LNCaP clone FGC (cell line): ENCODE measurements around the gene PHYHIPL.

ENCODE experiments used
- DNase-seq: peaks from one replicate; pipeline ENCODE4 v3.0.0-alpha.2; 2011; ENCODE audit warnings: low read depth
- H3K4me3 ChIP-seq: 2 replicates; pipeline ENCODE4 v1.5.1; 2011; ENCODE audit warnings: mild to moderate bottlenecking, low read depth, low read length, control low read depth
- TF ChIP-seq, protein P1 (sequence below): IDR thresholded peaks from 2 replicates; pipeline ENCODE4 v1.5.1; 2012; ENCODE audit warnings: mild to moderate bottlenecking; ENCODE audit not compliant: control insufficient read depth, insufficient read depth; ENCODE audit errors: extremely low read depth

PHYHIPL gene

DNA sequence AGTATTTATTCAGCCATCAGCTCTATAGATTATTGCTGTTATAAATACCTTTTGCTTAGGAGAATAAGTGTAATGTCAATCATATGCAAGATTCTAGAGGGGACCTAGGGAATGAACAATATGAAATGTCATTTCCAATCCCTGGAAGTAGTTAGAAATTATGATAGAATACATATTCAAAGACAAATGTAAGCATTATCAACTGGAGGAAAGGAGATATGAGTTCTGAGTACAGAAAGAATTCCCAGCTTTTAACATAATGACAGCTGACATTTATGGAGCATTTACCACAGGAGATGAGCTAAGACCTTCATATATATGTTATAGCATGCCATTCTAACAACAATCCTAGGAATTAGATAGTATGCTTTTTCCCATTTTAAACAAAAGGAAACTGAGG lies 99.7 kb downstream of the PHYHIPL start:
- DNase-seq, result no peak
- H3K4me3 ChIP-seq, result no peak overlapping the region
- TF ChIP-seq, protein P1, sequence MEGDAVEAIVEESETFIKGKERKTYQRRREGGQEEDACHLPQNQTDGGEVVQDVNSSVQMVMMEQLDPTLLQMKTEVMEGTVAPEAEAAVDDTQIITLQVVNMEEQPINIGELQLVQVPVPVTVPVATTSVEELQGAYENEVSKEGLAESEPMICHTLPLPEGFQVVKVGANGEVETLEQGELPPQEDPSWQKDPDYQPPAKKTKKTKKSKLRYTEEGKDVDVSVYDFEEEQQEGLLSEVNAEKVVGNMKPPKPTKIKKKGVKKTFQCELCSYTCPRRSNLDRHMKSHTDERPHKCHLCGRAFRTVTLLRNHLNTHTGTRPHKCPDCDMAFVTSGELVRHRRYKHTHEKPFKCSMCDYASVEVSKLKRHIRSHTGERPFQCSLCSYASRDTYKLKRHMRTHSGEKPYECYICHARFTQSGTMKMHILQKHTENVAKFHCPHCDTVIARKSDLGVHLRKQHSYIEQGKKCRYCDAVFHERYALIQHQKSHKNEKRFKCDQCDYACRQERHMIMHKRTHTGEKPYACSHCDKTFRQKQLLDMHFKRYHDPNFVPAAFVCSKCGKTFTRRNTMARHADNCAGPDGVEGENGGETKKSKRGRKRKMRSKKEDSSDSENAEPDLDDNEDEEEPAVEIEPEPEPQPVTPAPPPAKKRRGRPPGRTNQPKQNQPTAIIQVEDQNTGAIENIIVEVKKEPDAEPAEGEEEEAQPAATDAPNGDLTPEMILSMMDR, result no peak

DNA sequence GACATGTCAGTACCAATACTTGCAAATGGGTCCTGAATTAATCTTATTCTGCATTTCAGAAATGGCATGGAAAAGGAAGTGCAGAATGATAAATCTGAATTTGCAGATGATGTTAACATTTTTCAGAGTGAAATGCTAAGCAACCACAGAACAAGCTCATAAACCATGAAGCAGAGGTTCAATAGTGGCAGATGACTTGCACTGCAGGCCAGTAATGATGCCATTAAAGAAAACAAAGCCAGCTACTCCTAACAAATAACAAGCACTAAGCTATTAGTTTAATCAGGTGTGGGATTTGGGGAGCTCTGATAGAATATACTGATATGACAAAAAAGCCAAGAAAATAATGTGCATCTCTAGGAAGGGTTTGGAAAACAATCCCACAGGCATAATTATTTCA lies 100.5 kb downstream of the PHYHIPL start:
- DNase-seq, result no peak
- TF ChIP-seq, protein P1, result no peak
- no peak overlapping the region for H3K4me3 ChIP-seq

- no peak for DNase-seq
- no peak overlapping the region for H3K4me3 ChIP-seq
- TF ChIP-seq, protein P1, result no peak
Measured at GRCh38 chr10:59279476-59279875, 103.0 kb downstream of the PHYHIPL start.

DNA sequence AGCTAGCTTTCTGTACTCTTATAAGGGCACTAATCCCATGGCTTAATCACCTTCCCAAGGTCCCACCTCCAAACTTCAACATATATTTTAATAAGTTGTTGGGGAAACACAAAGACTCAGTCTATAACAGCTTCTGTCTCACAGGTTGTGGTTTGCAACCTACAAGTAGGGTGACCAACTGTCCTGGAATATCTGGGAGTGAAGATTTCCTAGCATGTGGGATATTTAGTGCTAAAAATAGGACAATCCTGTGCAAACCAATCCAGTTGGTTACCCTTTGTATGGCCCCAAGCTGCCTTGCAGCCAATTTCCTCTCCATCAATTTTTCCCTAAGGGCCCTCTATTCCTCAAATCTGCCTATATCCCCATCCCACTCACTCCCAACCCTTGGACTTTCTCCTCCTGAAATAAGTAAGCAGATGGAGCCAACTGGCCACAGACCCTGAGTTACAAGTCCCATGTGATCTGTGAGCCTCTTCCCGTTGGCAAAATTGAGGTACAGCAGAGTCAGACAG lies 103.6 kb downstream of the PHYHIPL start:
- TF ChIP-seq, protein P1, result no peak
- DNase-seq, result no peak
- H3K4me3 ChIP-seq, result no peak overlapping the region

- TF ChIP-seq, protein P1, result no peak
- DNase-seq, result no peak
- H3K4me3 ChIP-seq, result no peak overlapping the region
Measured at GRCh38 chr10:59281861-59282260, 105.4 kb downstream of the PHYHIPL start.

DNA sequence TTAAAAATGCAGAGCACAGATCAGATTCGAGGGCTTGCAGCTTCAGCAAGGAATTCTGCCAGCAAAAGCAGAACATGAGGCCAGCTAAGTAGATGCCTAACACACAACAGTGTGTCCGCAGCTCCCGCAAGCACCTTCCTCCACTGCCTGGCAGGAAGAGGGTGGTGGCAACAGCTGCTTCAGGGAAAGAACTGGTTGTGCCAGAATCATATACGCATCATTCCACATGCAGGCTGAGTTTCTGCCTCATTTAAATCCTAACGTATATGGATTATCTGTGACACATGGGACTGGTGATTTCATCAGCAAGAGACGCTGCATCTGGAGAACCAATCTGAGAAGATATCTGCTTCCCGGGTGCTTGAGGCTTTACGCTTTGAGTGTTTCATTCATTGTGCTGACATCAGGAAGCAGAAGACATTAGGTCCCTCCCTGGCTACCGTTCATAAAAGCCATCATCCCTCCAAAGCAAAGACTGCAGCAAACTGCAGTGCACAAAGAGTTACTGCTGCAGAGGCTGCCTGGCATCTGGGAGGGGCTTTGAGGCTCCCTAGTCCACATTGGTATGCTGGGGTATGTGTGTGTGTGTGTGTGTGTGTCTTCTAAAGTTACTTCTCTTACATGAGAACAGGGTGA lies 107.1 kb downstream of the PHYHIPL start:
- H3K4me3 ChIP-seq, result no peak overlapping the region
- peak; percentile 31 for DNase-seq
- TF ChIP-seq, protein P1, result no peak
